ENCODE data around the gene OMG.
"Not testable (repeated sequence)": the region's sequence is repeated elsewhere in the genome, so short reads cannot be mapped to it uniquely, and the experiment has no call there.

OMG gene

GRCh38 chr17:31321481-31321880 is 24.4 kb upstream of the OMG start, which contains the start of gene EVI2A:
Gene EVI2A, minus strand, starts transcription at chr17:31321622. Its CDS starts 2,609 bp downstream, at chr17:31319013.
- H3K36me3 ChIP-seq (ENCODE audit: insufficient read depth, low read length), result peaks cover 6% of the 10 kb centered on the region; the same call in 1 of the 2 replicates
- no peaks in the 10 kb centered on the region for H3K9me3 ChIP-seq (ENCODE audit: low read depth, low read length)
- TF ChIP-seq EZH2 (IDR thresholded peaks at IDR 0.05), result no peak
- no peak for TF ChIP-seq FOXP2 (optimal IDR thresholded peaks at IDR 0.05; ENCODE audit: control extremely low read depth, extremely low read length, insufficient read depth)
- TF ChIP-seq POLR2AphosphoS5 (IDR thresholded peaks at IDR 0.05; ENCODE audit: borderline replicate concordance, low read depth, low read length), result no peak
- DNase-seq (ENCODE audit: low read depth, low spot score), result no peak
- no peak within 1 kb of the TSS for H3K4me3 ChIP-seq
- no peak within 1 kb of the TSS for H3K9ac ChIP-seq (ENCODE audit: insufficient read length)
- H3K27ac ChIP-seq, result no peak within 1 kb of the TSS

DNA sequence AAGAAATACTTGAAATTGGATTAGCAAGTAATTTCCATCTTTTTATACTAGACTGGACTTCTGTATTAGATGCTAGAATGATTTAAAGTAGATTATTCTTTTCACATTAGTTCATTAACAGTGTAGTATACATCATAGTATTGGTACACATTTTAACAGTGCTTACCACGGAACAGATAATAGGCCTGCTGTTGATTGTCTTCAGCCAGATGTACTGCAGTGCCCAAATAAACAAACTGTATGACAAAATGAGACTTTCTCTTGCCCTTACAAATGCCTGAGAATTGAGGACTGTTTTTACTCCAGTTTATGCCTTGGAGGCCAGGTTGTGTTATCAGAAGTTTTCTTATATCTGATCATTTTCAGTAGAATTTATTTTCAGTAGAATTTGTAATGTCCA is 23.8 kb upstream of the OMG start:
- no peak for DNase-seq (ENCODE audit: low read depth, low spot score)
- H3K27ac ChIP-seq, result no peak overlapping the region
- H3K9ac ChIP-seq (ENCODE audit: insufficient read length), result no peak overlapping the region
- TF ChIP-seq EZH2 (IDR thresholded peaks at IDR 0.05), result no peak
- no peak for TF ChIP-seq FOXP2 (optimal IDR thresholded peaks at IDR 0.05; ENCODE audit: control extremely low read depth, extremely low read length, insufficient read depth)
- H3K36me3 ChIP-seq (ENCODE audit: insufficient read depth, low read length), result peaks cover 1% of the 10 kb centered on the region; the same call in 1 of the 2 replicates
- no peaks in the 10 kb centered on the region for H3K9me3 ChIP-seq (ENCODE audit: low read depth, low read length)
- no peak overlapping the region for H3K4me3 ChIP-seq

DNA sequence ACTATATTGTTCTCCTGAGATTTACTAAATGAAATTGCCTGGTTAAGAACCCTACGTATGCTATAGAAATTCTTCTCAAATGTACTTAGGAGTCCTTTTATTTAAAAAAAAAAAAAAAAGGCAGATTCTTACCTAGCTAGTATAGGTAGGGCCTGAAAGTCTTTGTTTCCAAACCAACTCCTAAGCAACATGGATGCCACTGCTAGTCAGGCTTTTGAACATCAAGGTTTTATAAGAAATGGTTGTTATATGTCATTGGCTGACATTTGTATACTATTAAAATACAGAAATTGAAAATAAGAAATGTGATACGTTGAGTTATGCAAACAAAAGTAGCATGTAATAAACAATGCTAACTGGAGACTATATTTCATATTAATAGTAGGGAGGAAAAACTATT is 23.2 kb upstream of the OMG start:
- Histone ChIP-seq H3K9ac (ENCODE audit: insufficient read length) (no peak overlapping the region), H3K27ac (no peak overlapping the region), H3K9me3 (ENCODE audit: low read depth, low read length) (no peaks in the 10 kb centered on the region), H3K4me3 (no peak overlapping the region), H3K36me3 (ENCODE audit: insufficient read depth, low read length) (no peaks in the 10 kb centered on the region)
- TF ChIP-seq EZH2 (IDR thresholded peaks at IDR 0.05), result no peak
- TF ChIP-seq FOXP2 (optimal IDR thresholded peaks at IDR 0.05; ENCODE audit: control extremely low read depth, extremely low read length, insufficient read depth), result no peak
- no peak for TF ChIP-seq POLR2AphosphoS5 (IDR thresholded peaks at IDR 0.05; ENCODE audit: borderline replicate concordance, low read depth, low read length)
- DNase-seq (ENCODE audit: low read depth, low spot score), result no peak

DNA sequence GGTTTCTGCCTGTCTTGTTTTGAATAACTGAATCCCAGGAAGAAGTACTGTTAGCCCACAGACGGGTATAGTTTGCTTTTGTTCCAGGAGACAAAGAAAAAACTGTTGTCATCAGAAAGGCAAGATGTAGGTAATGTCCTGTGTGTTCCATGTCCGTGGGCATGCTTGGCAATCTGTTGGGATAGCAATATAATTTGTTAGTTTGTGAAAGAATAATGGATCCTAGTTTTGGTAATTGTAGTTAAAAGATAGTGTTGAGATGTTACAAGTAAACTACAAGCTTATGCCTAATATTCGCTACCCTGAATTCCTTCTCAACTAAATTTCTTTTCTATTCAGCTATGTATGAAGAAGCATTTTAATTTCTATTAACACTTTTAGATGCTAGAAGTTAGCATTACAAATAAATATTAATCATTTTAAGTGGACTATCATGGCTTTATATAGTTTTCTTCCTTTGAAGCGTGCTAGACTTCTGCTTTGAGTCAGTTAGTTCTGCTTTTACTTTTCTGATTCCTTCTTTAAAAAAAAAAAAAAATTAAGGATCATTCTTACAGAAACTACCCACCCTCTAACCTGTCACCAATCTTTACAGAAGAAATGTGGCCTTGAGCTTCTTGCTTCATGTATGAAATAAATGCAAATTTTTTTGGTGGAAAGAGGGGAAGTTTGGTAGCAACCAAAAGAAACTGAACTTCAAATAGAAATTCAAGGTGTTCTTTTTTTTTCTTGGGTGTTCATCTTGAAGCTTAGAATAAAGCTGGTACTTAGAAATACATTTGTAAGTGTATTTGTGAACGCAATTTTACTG is 22.0 kb upstream of the OMG start:
- DNase-seq (ENCODE audit: low read depth, low spot score), result no peak

DNA sequence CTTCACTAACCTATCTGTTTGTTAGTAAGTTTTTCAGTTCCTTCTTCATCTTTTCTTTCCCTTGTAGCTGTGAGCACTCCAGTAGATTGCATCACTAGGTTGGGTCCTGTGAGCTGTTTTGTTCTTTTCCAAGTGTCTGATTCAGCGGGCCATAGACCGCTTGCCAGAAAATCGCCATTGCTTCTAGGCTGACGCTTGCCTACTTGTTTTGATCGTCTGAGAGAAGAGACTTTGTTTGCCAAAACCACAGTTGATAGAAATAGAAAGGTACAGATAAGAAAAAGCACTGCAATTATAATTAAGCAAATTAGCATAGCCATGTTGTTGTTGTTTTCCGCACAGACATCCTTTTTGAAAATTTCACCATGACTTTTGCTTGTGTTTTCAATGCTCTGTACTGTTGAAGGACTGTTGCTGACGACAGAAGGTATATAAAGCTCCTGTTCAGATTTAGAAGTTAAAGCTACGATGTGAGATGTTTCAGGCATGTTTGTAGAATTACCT is 21.3 kb upstream of the OMG start:
- no peak for DNase-seq (ENCODE audit: low read depth, low spot score)
- TF ChIP-seq FOXP2 (optimal IDR thresholded peaks at IDR 0.05; ENCODE audit: control extremely low read depth, extremely low read length, insufficient read depth) (no peak), EZH2 (IDR thresholded peaks at IDR 0.05) (no peak), POLR2AphosphoS5 (IDR thresholded peaks at IDR 0.05; ENCODE audit: borderline replicate concordance, low read depth, low read length) (no peak)
- Histone ChIP-seq H3K36me3 (ENCODE audit: insufficient read depth, low read length) (no peaks in the 10 kb centered on the region), H3K9ac (ENCODE audit: insufficient read length) (no peak overlapping the region), H3K27ac (no peak overlapping the region), H3K4me3 (no peak overlapping the region), H3K9me3 (ENCODE audit: low read depth, low read length) (no peaks in the 10 kb centered on the region)

More for the DNA sequence above, 22.0 kb upstream of the OMG start:
- no peak for TF ChIP-seq EZH2 (IDR thresholded peaks at IDR 0.05)
- TF ChIP-seq POLR2AphosphoS5 (IDR thresholded peaks at IDR 0.05; ENCODE audit: borderline replicate concordance, low read depth, low read length), result no peak
- TF ChIP-seq FOXP2 (optimal IDR thresholded peaks at IDR 0.05; ENCODE audit: control extremely low read depth, extremely low read length, insufficient read depth), result no peak
- Histone ChIP-seq H3K27ac (no peak overlapping the region), H3K36me3 (ENCODE audit: insufficient read depth, low read length) (no peaks in the 10 kb centered on the region), H3K9ac (ENCODE audit: insufficient read length) (no peak overlapping the region), H3K4me3 (no peak overlapping the region), H3K9me3 (ENCODE audit: low read depth, low read length) (no peaks in the 10 kb centered on the region)

- Histone ChIP-seq H3K27ac (peak overlapping the region; percentile 91; the same call in 1 of the 2 replicates), H3K36me3 (ENCODE audit: insufficient read depth, low read length) (no peaks in the 10 kb centered on the region), H3K4me3 (no peak overlapping the region), H3K9ac (ENCODE audit: insufficient read length) (no peak overlapping the region), H3K9me3 (ENCODE audit: low read depth, low read length) (no peaks in the 10 kb centered on the region)
- TF ChIP-seq POLR2AphosphoS5 (IDR thresholded peaks at IDR 0.05; ENCODE audit: borderline replicate concordance, low read depth, low read length) (no peak), FOXP2 (optimal IDR thresholded peaks at IDR 0.05; ENCODE audit: control extremely low read depth, extremely low read length, insufficient read depth) (no peak), EZH2 (IDR thresholded peaks at IDR 0.05) (no peak)
- DNase-seq (ENCODE audit: low read depth, low spot score), result no peak
These were observed 17.7 kb upstream of the OMG start for GRCh38 chr17:31314782-31315100.

GRCh38 chr17:31313982-31314781 is 17.1 kb upstream of the OMG start, which contains the start of gene EVI2B:
Gene EVI2B, minus strand, starts transcription at chr17:31314054. Its CDS starts 8,445 bp downstream, at chr17:31305609.
- Histone ChIP-seq H3K36me3 (ENCODE audit: insufficient read depth, low read length) (no peaks in the 10 kb centered on the region), H3K27ac (peak within 1 kb of the TSS; percentile 91), H3K4me3 (peak within 1 kb of the TSS; percentile 19; the same call in 1 of the 2 replicates), H3K9me3 (ENCODE audit: low read depth, low read length) (no peaks in the 10 kb centered on the region), H3K9ac (ENCODE audit: insufficient read length) (no peak within 1 kb of the TSS)
- peak; percentile 90 for DNase-seq (ENCODE audit: low read depth, low spot score)
- no peak for TF ChIP-seq EZH2 (IDR thresholded peaks at IDR 0.05)
- TF ChIP-seq POLR2AphosphoS5 (IDR thresholded peaks at IDR 0.05; ENCODE audit: borderline replicate concordance, low read depth, low read length), result no peak; the same call in 1 of the 2 replicates
- TF ChIP-seq FOXP2 (optimal IDR thresholded peaks at IDR 0.05; ENCODE audit: control extremely low read depth, extremely low read length, insufficient read depth), result no peak

GRCh38 chr17:31312223-31312622 is 15.2 kb upstream of the OMG start:
- not testable (repeated sequence) for H3K4me3 ChIP-seq; DNase-seq (ENCODE audit: low read depth, low spot score); H3K36me3 ChIP-seq (ENCODE audit: insufficient read depth, low read length); H3K27ac ChIP-seq; H3K9me3 ChIP-seq (ENCODE audit: low read depth, low read length); H3K9ac ChIP-seq (ENCODE audit: insufficient read length)
